ENCODE results near the gene HYCC1.

HYCC1 gene

GRCh38 chr7:23016345-23017253, 2.7 kb upstream of the HYCC1 start:
- no peak for DNase-seq

DNA sequence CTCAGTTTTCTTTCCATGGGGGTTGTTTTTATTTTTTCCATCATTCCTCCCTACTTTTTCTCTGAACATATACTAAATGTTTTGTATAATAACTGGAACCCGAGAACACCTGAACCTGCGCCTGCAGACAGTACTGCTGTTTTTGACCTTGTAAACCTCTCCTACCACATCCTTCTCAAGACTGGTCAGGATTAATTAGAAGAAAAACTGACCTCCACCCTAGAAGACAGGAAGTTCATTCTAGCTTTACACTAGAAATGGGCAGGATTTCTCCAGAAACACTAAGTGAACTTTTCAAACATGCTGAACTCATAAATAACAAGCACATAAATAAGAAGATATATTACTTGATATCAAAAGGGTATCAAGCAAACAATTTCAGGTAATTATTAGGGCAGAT, 751 bp upstream of the HYCC1 start:
- DNase-seq, result no peak

GRCh38 chr7:23012908-23013714, 819 bp downstream of the HYCC1 start:
- no peak for DNase-seq

DNA sequence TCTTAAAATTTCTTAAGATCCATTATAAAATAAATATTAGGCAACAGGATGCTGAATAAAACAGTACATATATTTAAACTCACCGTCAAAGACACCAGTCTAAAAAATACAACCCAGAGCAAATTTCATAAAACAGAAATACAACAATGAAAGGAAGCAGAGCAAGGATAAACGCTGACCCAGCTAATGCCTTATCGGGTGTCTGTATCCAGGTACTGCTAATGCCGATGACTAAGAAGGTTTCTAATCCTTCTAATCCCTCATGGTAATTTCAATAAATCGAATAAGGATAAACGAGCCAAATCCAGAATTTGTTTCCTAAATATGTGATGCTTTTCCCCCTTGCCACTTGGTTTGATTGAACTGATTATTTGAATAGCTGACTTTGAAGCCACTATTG, 1.7 kb downstream of the HYCC1 start:
- DNase-seq, result no peak

DNA sequence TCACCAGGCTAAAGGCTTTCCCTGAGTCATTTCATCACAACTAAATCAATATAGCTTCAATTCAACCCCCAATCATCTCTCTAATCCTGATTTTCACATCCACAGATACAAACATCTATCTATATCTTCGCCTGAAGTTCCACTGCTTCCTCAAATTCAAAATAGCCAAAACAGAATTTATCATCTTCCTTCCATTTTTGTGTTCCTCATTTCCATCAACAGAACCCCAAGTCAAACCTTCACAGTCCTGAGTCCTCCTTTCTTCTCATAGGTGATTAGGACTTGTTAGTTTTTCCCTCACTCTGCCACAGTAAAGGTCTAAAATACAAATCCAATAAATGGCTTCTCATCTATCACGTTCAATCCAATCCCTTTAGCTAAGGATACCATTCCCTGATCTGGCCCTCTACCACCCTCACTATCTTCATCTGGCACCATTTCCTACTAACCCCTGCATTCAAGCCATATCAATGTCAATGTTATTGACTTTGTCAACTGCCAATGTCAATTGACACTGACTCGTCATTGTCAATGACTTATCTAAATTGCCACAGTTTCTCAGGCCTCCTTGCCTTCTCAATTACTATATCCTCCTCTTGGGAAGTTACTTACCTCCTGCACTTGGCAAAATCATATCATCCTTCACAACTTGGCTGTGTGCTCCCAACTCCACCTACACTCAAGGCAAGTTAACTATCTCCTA, 2.6 kb downstream of the HYCC1 start:
- DNase-seq, result no peak

GRCh38 chr7:23009303-23009702, 4.6 kb downstream of the HYCC1 start:
- no peak for DNase-seq

GRCh38 chr7:23004247-23004520, 9.7 kb downstream of the HYCC1 start:
- DNase-seq, result no peak

GRCh38 chr7:23003505-23004246, 10.3 kb downstream of the HYCC1 start:
- DNase-seq, result no peak

DNA sequence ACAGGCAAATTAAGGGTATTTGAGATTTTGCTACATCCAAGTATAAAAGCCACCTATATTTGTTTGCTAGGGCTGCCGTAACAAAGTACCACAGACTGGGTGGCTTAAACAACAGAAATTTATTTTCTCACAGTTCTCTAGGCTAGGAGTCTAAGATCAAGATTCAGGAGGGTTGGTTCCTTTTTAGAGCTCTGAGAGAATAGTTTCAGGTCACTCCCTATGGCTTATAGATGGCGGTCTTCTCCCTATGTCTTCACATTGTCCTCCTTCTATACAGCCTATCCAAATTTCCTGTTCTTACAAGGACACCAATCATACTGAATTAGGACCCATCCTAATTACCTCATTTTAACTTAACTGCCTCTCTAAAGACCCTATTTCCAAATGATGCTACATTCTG, 11.2 kb downstream of the HYCC1 start:
- no peak for DNase-seq

- no peak for DNase-seq
Observed at GRCh38 chr7:23001610-23002009, 12.3 kb downstream of the HYCC1 start.

DNA sequence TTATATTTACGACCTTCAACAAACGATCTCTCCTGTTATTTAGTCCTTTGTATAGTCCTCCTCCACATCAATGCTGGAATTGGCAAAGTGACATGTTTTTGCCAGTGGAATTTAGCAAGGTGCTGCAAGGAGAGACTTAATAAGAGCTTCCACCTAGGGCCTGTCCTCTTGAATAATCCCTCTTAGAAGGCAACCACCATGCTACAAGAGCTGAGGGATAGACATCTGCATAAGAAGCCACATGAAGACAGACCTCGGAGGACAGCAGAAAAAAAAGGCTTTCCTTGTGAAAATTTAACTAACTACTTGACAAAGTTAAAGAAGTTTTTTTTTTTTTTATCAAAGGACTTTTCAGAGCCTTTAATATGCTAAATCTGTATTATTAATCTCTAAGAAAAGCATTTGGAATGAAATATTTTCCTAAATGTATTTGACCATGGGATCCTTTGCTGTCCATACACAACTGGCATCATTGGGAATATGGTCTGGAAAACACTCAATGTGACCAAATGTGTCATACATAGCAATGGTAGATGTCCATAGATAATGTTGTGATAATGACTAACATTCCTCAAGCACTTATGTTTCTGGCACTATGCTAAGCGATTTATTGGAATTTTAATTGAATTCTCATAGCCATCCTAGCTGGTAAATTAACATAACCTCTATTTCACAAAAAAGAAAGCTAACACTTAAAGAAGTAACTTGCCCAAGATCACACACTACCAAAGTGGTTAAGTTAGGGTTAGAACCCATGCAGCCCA, 13.2 kb downstream of the HYCC1 start:
- no peak for DNase-seq

DNA sequence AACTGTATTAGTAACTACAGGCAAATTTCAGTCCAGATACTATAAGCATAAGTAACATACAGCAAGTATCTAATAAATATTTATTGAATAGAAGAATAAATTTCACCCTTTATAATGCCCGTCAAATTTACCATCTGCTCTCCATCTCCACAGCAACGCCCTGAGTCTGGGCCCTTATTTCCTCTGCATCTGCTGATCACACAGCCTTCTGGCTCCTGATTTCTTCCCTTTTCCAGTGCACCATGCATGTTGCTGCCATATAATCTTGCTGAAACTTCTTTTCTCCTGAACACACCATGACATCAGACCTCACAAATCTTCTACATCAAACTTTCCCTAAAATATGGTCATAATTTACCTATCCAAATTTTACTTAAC, 15.4 kb downstream of the HYCC1 start:
- DNase-seq, result no peak

DNA sequence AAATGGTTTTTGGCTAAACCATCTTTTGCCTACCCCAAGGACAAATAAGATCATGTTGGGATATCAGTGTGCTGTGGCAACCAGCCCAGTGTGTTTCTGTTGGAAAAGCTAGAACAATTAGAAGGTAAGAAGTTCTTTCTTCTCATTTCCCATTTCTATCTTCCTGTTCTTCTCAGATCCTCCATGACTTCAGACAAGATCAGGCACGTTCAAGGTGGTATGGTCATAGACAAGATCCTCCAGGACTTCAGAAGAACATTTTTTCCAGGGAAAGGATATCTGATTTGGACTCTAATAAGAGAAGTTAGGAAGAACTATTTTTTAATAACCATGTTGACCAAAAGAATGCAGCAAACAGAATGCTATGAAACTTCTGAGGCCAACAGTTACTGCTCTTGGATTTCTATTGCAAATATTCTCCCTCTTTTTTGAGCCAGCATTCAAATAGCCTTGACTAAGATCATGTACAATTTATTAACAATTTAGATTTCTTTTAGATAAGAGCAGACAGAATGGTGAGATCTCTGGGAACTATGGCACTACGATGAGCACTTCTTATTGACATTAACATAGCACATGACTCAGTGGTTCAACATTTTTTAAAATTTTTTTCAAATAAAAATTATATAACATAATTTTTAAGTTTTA, 15.9 kb downstream of the HYCC1 start:
- no peak for DNase-seq

DNA sequence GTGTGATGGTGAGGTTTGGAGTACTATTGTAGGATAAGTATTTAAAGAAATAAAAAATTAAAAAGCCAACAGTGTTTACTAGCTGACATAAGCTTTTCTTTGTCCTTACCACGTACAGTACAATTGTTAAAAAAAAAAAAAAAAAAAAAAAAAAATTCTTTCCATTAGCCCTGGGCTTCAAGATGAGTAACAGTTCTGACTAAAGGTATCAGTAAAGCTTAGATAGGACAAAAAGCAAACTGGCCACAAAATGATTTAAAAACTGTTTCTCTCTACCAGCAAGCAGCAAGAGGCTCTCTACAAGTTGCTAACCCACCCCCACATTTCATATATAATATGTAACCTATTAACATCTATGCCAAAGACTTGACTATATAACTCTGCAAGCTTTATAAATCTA, 17.5 kb downstream of the HYCC1 start:
- no peak for DNase-seq

GRCh38 chr7:22995011-22995410, 18.9 kb downstream of the HYCC1 start:
- no peak for DNase-seq

GRCh38 chr7:22992874-22993840, 20.8 kb downstream of the HYCC1 start:
- no peak for DNase-seq

DNA sequence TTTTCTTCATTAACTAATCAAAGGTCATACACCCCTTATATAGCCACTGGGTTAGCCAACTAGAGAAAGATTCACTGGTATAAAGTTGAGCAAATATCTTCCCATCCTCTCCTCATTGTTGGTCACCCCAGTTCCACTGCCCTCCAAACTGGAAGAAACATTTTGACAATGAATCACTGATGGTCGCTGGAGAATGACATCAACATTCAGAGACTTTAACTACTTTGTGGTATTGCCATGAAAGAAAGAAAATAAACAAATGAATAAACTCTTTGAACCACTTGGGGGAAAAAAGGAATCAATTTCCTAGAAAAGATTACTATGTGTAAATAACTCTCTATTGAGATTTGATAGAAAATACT, 23.4 kb downstream of the HYCC1 start:
- DNase-seq, result no peak

- no peak for DNase-seq
Observed at GRCh38 chr7:22989643-22990587, 24.0 kb downstream of the HYCC1 start.

DNA sequence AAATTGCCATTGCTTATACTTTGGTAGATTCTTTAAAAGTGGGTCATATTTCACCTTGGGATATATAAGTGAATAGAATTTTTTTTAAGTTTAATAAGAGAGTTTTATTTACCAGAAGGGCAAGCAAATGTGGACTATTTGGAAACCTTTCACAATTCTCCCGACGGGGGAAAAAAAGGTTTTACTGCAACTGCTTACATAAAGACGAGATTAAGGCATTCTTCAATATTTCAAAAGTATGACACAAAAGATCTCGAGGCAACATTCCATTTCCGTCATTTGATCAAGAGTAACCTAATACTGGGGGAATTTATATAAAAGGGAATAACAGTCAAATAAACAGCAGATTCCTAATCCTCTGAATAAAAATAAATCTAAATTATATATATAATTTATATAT, 28.5 kb downstream of the HYCC1 start:
- no peak for DNase-seq

All from CD4-positive, alpha-beta T cell treated with Interleukin-10 for 1 hour (primary cell).